ENCODE measurements around the gene POLR2E. TPM values are rescaled to one million over a fixed set of nuclear protein-coding genes. Genes with fewer than 3 reads are reported as not detected.
A peak's percentile ranks its signal among the peaks of the same experiment; 100 is the strongest.

The POLR2E gene
- total RNA-seq, 4 donors from 2014 or later, result 117 to 228 (median 150) TPM

DNA sequence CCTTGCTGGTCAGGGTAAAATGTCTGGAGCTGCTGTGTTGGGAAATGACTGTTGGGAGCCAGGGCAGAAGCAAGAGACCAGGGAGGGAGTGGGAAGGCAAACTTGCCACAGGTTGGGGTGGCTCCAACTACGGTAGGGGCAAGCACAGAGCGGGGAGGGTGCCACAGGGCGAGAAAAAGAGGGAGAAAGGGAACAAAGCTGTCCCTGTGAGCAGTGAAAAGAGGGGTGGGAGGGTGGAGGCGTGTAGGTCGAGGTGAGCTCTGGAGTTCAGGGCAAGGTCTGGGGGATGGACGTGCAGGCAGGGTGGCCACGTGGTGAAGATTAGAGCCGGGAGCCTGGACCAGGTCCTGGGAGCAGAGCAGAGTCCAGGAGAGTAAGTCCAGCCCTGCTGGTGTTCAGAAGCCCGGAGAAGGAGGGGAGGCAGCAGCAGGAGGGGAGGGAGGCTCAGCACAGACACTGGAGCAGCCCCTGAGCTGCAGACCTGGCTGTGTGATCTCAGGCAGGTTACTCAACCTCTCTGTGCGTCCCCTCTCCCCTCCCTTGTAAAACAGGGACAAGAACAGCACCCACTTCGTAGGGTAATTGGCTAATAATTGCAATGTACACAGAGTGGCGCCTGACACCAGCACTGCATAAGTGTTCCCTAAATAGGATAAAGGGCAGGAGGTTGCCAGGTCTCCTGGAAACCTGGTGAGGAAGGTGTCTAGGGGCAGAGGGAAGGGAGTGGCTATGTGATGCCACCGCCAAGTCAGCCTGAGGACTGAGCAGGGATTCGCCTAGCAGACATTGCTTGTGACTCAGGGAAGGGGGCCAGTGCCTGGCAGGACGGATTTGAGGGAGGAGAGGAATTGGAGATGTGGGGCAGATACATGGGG, 3.2 kb upstream of the POLR2E start:
- peak overlapping the region in 3 of 4 donors; percentile 98 for H3K27ac ChIP-seq
- H3K4me1 ChIP-seq, result peaks cover 0 to 72% (median 47%) of the 10 kb centered on the region in 3 donors
- ATAC-seq, result no peak
- WGBS, 2 donors (ENCODE audit: low coverage in 1 of 2), result 43 to 76% methylated on average over 4 to 13 of the region's 15 CpGs
- H3K27me3 ChIP-seq, result no peaks in the 10 kb centered on the region
- TF ChIP-seq POLR2AphosphoS5 (IDR thresholded peaks at IDR 0.05), result no peak
- peak in 1 of 2 donors; percentile 3 for TF ChIP-seq POLR2A (IDR thresholded peaks at IDR 0.05)
- TF ChIP-seq CTCF (IDR thresholded peaks at IDR 0.05), result no peak
- TF ChIP-seq EP300 (IDR thresholded peaks at IDR 0.05), result no peak
- H3K9me3 ChIP-seq, result no peaks in the 10 kb centered on the region
- peaks cover 0 to 4% of the 10 kb centered on the region in 2 donors for H3K36me3 ChIP-seq
- H3K4me3 ChIP-seq, result no peak overlapping the region

DNA sequence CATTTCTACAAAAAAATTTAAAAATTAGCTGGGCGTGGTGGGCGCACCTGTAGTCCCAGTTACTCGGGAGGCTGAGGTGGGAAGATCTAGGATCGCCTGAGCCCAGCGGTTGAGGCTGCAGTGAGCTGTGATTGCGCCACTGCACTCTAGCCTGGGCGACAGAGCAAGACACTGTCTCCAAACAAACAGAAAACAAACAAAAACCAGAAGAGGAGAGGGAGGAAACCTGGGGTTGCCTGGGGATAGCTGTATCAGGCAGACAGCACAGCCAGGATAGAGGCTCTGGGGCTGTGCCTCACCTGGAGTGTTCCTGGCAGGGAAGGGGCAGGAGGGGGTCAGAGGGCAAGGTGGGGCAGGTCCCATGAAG, 2.6 kb upstream of the POLR2E start:
- Histone ChIP-seq H3K27me3 (no peaks in the 10 kb centered on the region), H3K4me3 (no peak overlapping the region), H3K4me1 (peaks cover 0 to 72% (median 44%) of the 10 kb centered on the region in 3 donors), H3K9me3 (no peaks in the 10 kb centered on the region), H3K27ac (peak overlapping the region in 2 of 4 donors; percentile 98), H3K36me3 (peaks cover 0 to 11% of the 10 kb centered on the region in 2 donors)
- ATAC-seq, result no peak
- TF ChIP-seq POLR2AphosphoS5 (IDR thresholded peaks at IDR 0.05) (no peak), EP300 (IDR thresholded peaks at IDR 0.05) (no peak), CTCF (IDR thresholded peaks at IDR 0.05) (no peak)
- 57 to 86% methylated on average over 1 to 6 of the region's 7 CpGs for WGBS, 2 donors (ENCODE audit: low coverage in 1 of 2)

DNA sequence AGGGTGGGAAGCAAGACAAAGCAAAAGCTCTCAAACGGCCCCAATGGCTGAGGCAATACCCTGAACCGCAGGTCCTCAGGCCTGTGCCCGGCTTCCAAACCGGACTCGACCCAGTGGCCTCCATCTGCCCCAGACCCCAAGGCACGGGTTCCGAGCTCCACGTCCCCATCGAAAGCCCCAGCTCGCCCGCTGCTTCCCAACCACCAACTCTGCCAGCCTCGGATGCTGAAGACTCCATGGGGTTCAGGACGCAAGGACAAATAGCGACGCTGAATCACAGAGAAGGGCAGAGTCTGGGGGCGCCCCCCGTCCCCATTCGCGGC, 559 bp downstream of the POLR2E start:
- H3K4me3 ChIP-seq, result peak overlapping the region; percentile 71 to 81
- ATAC-seq, result no peak
- peak overlapping the region in 3 of 4 donors; percentile 76 to 89 (median 85) for H3K27ac ChIP-seq
- H3K36me3 ChIP-seq, result peaks cover 0 to 42% of the 10 kb centered on the region in 2 donors
- WGBS, 2 donors (ENCODE audit: low coverage in 1 of 2), result 0% methylated on average over 1 to 2 of the region's 19 CpGs
- H3K27me3 ChIP-seq, result no peaks in the 10 kb centered on the region
- peaks cover 0 to 49% (median 26%) of the 10 kb centered on the region in 3 donors for H3K4me1 ChIP-seq
- H3K9me3 ChIP-seq, result no peaks in the 10 kb centered on the region
- TF ChIP-seq EP300 (IDR thresholded peaks at IDR 0.05), result no peak
- TF ChIP-seq POLR2AphosphoS5 (IDR thresholded peaks at IDR 0.05), result no peak
- TF ChIP-seq CTCF (IDR thresholded peaks at IDR 0.05), result no peak
- TF ChIP-seq POLR2A (IDR thresholded peaks at IDR 0.05), result no peak

DNA sequence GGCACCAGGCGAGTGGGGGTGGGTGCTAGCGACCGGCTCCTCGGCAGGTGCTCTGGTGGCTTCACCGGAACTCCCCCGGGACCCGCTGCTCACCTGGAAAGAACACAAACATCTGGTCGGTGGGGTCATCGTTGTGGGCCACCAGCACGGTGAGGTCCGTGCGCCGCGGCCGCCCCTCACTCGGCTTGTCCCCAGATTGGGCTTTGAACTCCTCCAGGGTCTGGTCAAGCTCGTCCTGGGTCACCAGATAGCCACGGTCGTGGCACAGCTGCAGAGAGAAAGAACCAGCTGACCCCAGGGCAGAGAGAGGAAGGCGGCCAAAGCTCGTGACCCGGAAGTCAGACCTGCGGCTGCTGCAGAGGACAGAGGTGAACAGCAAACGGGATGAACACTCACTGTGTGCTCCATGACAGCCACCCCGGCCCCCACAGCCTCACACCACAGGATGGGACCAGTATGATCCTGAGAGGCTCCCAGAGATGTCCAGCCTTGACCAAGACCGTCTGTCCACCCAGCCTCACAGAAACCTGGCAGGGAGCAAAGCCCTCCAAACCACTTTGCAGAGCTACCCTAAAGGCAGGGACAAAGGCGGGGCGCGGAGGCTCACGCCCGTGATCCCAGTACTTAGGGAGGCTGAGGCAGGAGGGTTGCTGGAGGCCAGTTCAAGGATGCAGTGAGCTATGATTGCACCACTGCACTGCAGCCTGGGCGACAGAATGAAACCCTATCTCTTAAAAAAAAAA, 1.2 kb downstream of the POLR2E start:
- peak overlapping the region; percentile 71 to 81 for H3K4me3 ChIP-seq
- WGBS, 2 donors (ENCODE audit: low coverage in 1 of 2), result 38 to 72% methylated on average over 7 to 10 of the region's 32 CpGs
- peaks cover 0 to 49% of the 10 kb centered on the region in 2 donors for H3K36me3 ChIP-seq
- ATAC-seq, result no peak
- H3K9me3 ChIP-seq, result no peaks in the 10 kb centered on the region
- TF ChIP-seq EP300 (IDR thresholded peaks at IDR 0.05) (no peak), POLR2A (IDR thresholded peaks at IDR 0.05) (no peak), POLR2AphosphoS5 (IDR thresholded peaks at IDR 0.05) (no peak), CTCF (IDR thresholded peaks at IDR 0.05) (no peak)
- H3K27ac ChIP-seq, result peak overlapping the region in 1 of 4 donors; percentile 85
- H3K4me1 ChIP-seq, result peaks cover 0 to 49% (median 24%) of the 10 kb centered on the region in 3 donors
- no peaks in the 10 kb centered on the region for H3K27me3 ChIP-seq
